RWPE1 (cell line): ENCODE results near the gene RIMBP2.

Experiments used
- CTCF ChIA-PET: fragments of 350-600 bp; sonication (Branson Sonifier 250); formaldehyde crosslinking; extraction: SDS; loops from one replicate; lab custom pipeline; 2021; lab: Yijun Ruan, JAX
- POLR2A ChIA-PET: fragments of 400-600 bp; formaldehyde crosslinking; extraction: SDS; loops from one replicate; lab custom pipeline; 2020; ENCODE audit warnings: antibody characterized with exemption; ENCODE audit not compliant: low non-redundant PET; lab: Yijun Ruan, JAX
- DNase-seq: peaks from one replicate; pipeline ENCODE4 v3.0.0; 2012; ENCODE audit warnings: low spot score
- H3K27ac ChIP-seq: fragments of 450-650 bp; 2 replicates; pipeline ENCODE4 v1.5.1; 2017
- TF ChIP-seq, protein P1 (sequence below): fragments of 450-650 bp; conservative IDR thresholded peaks from 2 replicates; pipeline ENCODE4 v1.5.1; 2017; ENCODE audit warnings: low read depth, mild to moderate bottlenecking

Gene RIMBP2

DNA sequence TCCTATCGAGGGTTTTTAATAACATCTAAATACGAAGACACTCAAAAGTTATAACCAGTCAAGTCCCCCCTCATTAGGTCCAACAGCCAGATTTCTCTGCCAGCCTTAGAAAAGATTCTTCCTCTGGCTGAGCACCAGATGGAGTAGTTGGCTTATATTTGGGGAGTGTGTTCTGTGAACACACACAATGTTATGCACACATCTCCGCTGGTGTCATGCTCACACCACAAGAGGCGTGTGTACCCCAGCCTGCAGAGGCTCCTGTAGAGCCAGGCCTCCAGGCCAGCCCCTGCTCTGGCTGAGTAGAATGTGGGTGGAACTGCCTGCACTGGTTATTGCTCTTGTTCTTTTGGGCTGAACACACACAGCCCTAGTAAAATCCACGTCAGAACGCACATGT, 314.4 kb downstream of the RIMBP2 start:
- DNase-seq: no peak
- TF ChIP-seq, protein P1, sequence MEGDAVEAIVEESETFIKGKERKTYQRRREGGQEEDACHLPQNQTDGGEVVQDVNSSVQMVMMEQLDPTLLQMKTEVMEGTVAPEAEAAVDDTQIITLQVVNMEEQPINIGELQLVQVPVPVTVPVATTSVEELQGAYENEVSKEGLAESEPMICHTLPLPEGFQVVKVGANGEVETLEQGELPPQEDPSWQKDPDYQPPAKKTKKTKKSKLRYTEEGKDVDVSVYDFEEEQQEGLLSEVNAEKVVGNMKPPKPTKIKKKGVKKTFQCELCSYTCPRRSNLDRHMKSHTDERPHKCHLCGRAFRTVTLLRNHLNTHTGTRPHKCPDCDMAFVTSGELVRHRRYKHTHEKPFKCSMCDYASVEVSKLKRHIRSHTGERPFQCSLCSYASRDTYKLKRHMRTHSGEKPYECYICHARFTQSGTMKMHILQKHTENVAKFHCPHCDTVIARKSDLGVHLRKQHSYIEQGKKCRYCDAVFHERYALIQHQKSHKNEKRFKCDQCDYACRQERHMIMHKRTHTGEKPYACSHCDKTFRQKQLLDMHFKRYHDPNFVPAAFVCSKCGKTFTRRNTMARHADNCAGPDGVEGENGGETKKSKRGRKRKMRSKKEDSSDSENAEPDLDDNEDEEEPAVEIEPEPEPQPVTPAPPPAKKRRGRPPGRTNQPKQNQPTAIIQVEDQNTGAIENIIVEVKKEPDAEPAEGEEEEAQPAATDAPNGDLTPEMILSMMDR: no peak
- no peak overlapping the region for H3K27ac ChIP-seq
- ChIA-PET POLR2A (no interaction called here), CTCF (interaction anchor here (0.8 to 1.6 kb wide), 3 partner anchors 210 to 347 kb away, joined by 3 to 6 read pairs (median 3); no protein-coding TSS in a partner anchor)

- ChIA-PET CTCF (interaction anchor here (1.7 kb wide), 1 partner anchor 350 kb away, joined by 8 read pairs; no protein-coding TSS in a partner anchor), POLR2A (no interaction called here)
- DNase-seq: no peak
- TF ChIP-seq, protein P1: no peak
- H3K27ac ChIP-seq: no peak overlapping the region
Measured at GRCh38 chr12:130398100-130398848, 317.8 kb downstream of the RIMBP2 start.

GRCh38 chr12:130396667-130397066, 319.4 kb downstream of the RIMBP2 start:
- DNase-seq: no peak
- no peak overlapping the region for H3K27ac ChIP-seq
- ChIA-PET CTCF (no interaction called here), POLR2A (no interaction called here)
- TF ChIP-seq, protein P1: no peak

DNA sequence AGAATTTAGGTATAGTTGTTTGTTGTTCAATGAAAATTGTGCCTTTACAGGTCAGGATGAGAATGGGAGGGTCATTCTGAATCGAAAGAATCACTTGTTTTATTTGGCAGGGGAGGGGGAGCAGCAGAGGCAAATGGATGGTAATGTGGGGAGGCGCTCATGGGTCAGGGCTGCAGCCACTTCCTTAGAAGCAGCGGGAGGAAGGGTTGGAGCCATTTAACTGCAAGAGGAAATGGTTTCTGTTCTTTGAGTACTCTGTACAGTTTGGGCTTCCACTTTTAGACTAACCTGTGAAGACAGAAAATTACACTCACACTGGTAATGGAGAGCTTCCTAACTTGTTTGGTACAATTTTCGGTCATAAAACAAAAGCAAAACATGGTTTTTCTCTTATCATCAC, 321.2 kb downstream of the RIMBP2 start:
- DNase-seq: no peak
- ChIA-PET POLR2A (no interaction called here), CTCF (interaction anchor here (0.6 to 0.7 kb wide), 2 partner anchors 196 to 225 kb away, joined by 3 read pairs; no protein-coding TSS in a partner anchor)
- no peak overlapping the region for H3K27ac ChIP-seq
- TF ChIP-seq, protein P1: no peak

DNA sequence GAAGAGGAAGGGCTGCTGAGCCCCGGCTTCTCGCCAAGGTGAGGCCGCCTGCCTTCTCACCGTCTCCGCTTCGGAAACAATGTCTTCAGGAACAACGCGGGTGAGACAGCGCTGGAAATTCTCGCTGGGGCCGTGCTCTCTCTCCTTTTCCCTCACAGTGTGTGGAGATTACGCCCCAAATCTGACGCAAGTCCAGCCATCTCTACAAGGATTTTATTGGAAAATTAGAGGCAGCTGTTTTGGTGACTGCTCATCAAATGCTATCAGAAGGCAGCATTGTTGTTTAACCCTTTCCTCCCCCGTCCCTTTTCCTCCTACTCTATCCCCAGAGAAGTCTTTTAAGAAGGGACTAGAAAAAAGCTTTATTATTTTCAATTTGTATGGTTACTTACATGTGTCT, 324.9 kb downstream of the RIMBP2 start:
- ChIA-PET CTCF (no interaction called here), POLR2A (no interaction called here)
- TF ChIP-seq, protein P1: no peak
- no peak for DNase-seq
- no peak overlapping the region for H3K27ac ChIP-seq

GRCh38 chr12:130385193-130385592, 330.9 kb downstream of the RIMBP2 start:
- TF ChIP-seq, protein P1: no peak
- ChIA-PET POLR2A (no interaction called here), CTCF (interaction anchor here (0.8 kb wide), 1 partner anchor 22 kb away, joined by 3 read pairs; no protein-coding TSS in a partner anchor)
- no peak overlapping the region for H3K27ac ChIP-seq
- no peak for DNase-seq
